ENCODE data around the gene LGALS3. TPM values are rescaled to one million over a fixed set of nuclear protein-coding genes. Genes with fewer than 3 reads are reported as not detected.
"Not testable (repeated sequence)": the region's sequence is repeated elsewhere in the genome, so short reads cannot be mapped to it uniquely, and the experiment has no call there.

LGALS3 gene
- 15.4 TPM for total RNA-seq

- no peak for DNase-seq
Observed at GRCh38 chr14:55129086-55129427, at the start of gene LGALS3. Gene LGALS3 (plus strand): TSS chr14:55129252. CDS start chr14:55137374, 8,122 bp downstream.

GRCh38 chr14:55079961-55080360 is 49.1 kb upstream of the LGALS3 start:
- not testable (repeated sequence) for DNase-seq

- DNase-seq = no peak
Observed at GRCh38 chr14:55084401-55085059, 44.5 kb upstream of the LGALS3 start.

GRCh38 chr14:55085060-55085660 is 43.9 kb upstream of the LGALS3 start:
- no peak for DNase-seq

- no peak for DNase-seq
Observed at GRCh38 chr14:55086938-55087337, 42.1 kb upstream of the LGALS3 start.

- DNase-seq = no peak
Observed at GRCh38 chr14:55088356-55088755, 40.7 kb upstream of the LGALS3 start.

- no peak for DNase-seq
Observed at GRCh38 chr14:55092341-55092740, 36.7 kb upstream of the LGALS3 start.

- no peak for DNase-seq
Observed at GRCh38 chr14:55094292-55095157, 34.5 kb upstream of the LGALS3 start.

GRCh38 chr14:55097881-55098560 is 31.0 kb upstream of the LGALS3 start:
- DNase-seq = no peak

- DNase-seq = no peak
Observed at GRCh38 chr14:55098561-55098898, 30.5 kb upstream of the LGALS3 start.

- no peak for DNase-seq
Observed at GRCh38 chr14:55099756-55100155, 29.3 kb upstream of the LGALS3 start.

- no peak for DNase-seq
Observed at GRCh38 chr14:55101698-55102097, 27.4 kb upstream of the LGALS3 start.

- peak; percentile 55 for DNase-seq
Observed at GRCh38 chr14:55102141-55102621, 26.9 kb upstream of the LGALS3 start.

GRCh38 chr14:55103005-55103640 is 25.9 kb upstream of the LGALS3 start:
- no peak for DNase-seq

- DNase-seq = no peak
Observed at GRCh38 chr14:55103971-55104954, 24.8 kb upstream of the LGALS3 start.

GRCh38 chr14:55105991-55106390 is 23.1 kb upstream of the LGALS3 start:
- DNase-seq = no peak

- DNase-seq = peak; percentile 58
Observed at GRCh38 chr14:55107766-55108554, 21.1 kb upstream of the LGALS3 start.

GRCh38 chr14:55109836-55110235 is 19.2 kb upstream of the LGALS3 start:
- no peak for DNase-seq

- DNase-seq = no peak
Observed at GRCh38 chr14:55111122-55111708, 17.8 kb upstream of the LGALS3 start.

GRCh38 chr14:55114720-55115119 is 14.3 kb upstream of the LGALS3 start:
- no peak for DNase-seq
